ENCODE measurements around the gene PPP1R3D. TPM values are rescaled to one million over a fixed set of nuclear protein-coding genes. Genes with fewer than 3 reads are reported as not detected.

The PPP1R3D gene
- total and polyA plus RNA-seq, 2 of the 8 experiments (the other 6 are each of a cell fraction or from before 2014, with no cell fraction given), result 1.4 to 3.9 TPM

DNA sequence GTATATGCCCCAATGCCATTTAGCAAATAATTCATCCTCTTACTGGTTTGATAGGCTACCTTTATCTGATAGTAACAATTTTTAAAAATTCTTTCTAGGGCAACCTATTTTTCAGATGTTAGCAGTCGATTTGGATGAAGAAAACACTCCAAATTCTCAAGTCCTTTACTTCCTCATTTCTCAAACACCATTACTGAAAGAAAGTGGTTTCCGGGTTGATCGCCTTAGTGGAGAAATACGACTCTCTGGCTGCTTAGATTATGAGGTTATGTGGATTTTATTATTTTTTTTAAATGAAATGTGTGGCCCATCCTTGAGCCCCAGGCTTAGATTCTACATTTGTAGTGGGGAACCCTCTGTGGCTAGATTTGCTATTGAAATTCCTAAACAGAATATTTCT, 44.4 kb upstream of the PPP1R3D start:
- Histone ChIP-seq H3K79me2 (ENCODE audit: control insufficient read depth in 1 of 2, insufficient read depth in 2 of 2, low read length in 2 of 2) (no peaks in the 10 kb centered on the region), H3K36me3 (ENCODE audit: control insufficient read depth in 2 of 4, insufficient read depth in 4 of 4, low read length in 3 of 4) (no peaks in the 10 kb centered on the region), H3K4me2 (ENCODE audit: insufficient read depth in 1 of 2, low read depth in 2 of 2, low read length in 2 of 2) (no peak overlapping the region), H3K18ac (ENCODE audit: extremely low read depth, low read length) (no peak overlapping the region), H3K79me1 (ENCODE audit: low read depth, low read length) (no peaks in the 10 kb centered on the region), H2BK120ac (replicated peaks; ENCODE audit: low read depth, low read length) (no peak overlapping the region), H3K4me3 (ENCODE audit: extremely low read depth in 1 of 4, insufficient read depth in 2 of 4, low read depth in 3 of 4, low read length in 4 of 4) (no peak overlapping the region), H3K4me1 (replicated peaks in 1 of 4; ENCODE audit: control insufficient read depth in 3 of 4, insufficient read depth in 4 of 4, low read length in 3 of 4) (peaks cover 0 to 6% (median under 1%) of the 10 kb centered on the region in 4 experiments; a peak in 2 of 7 replicates), H2BK5ac (ENCODE audit: low read depth, low read length) (no peak overlapping the region), H4K91ac (replicated peaks; ENCODE audit: insufficient read length, low read length) (no peak overlapping the region), H3K9ac (replicated peaks in 1 of 4; ENCODE audit: extremely low read depth in 1 of 4, low read depth in 3 of 4, low read length in 3 of 4) (no peak overlapping the region), H2BK20ac (ENCODE audit: low read length) (no peak overlapping the region), H3K23me2 (ENCODE audit: low read depth, low read length) (no peaks in the 10 kb centered on the region), H2BK12ac (ENCODE audit: low read depth, low read length) (no peak overlapping the region), H4K5ac (ENCODE audit: insufficient read length, low read depth, low read length) (no peak overlapping the region), H3K23ac (ENCODE audit: insufficient read length) (no peak overlapping the region), H3K27me3 (replicated peaks in 1 of 4; ENCODE audit: control insufficient read depth in 3 of 4, extremely low read depth in 1 of 4, insufficient read depth in 3 of 4, low read length in 3 of 4) (no peaks in the 10 kb centered on the region), H3K9me3 (ENCODE audit: insufficient read depth in 2 of 2, low read depth in 1 of 2, low read length in 1 of 2) (no peaks in the 10 kb centered on the region), H3K4ac (replicated peaks; ENCODE audit: insufficient read length, low read depth, low read length) (no peak overlapping the region), H3K27ac (ENCODE audit: low read depth, low read length) (no peak overlapping the region), H2AFZ (ENCODE audit: low read length) (no peak overlapping the region), H2BK15ac (ENCODE audit: low read length) (no peak overlapping the region), H3K56ac (replicated peaks; ENCODE audit: insufficient read length, low read depth, low read length) (no peak overlapping the region), H4K20me1 (replicated peaks in 1 of 2; ENCODE audit: control insufficient read depth in 1 of 2, insufficient read depth in 2 of 2, low read length in 2 of 2) (no peaks in the 10 kb centered on the region), H3K14ac (ENCODE audit: insufficient read length) (no peak overlapping the region), H2AK5ac (ENCODE audit: low read depth, low read length) (no peak overlapping the region), H4K8ac (ENCODE audit: extremely low read depth, insufficient read depth, low read length) (no peak overlapping the region)
- FAIRE-seq, result no peak
- DNase-seq (ENCODE audit: low read depth in 1 of 2, low spot score in 2 of 2), result no peak
- ChIA-PET CTCF (ENCODE audit: partially characterized antibody) (interaction anchor here (0.7 kb wide), 1 partner anchor 12 kb away, joined by 3 read pairs; no protein-coding TSS in a partner anchor), POLR2A (ENCODE audit: partially characterized antibody) (no interaction called here)
- 89% methylated on average over 4 of the region's 4 CpGs; no CpG with 5 or more reads in 1 of the 2 experiments for WGBS, 2 experiments (ENCODE audit: extremely low coverage in 1 of 2, insufficient coverage in 1 of 2, insufficient read length in 1 of 2, insufficient replicate concordance in 2 of 2, low coverage in 1 of 2, low lambda C conversion rate in 2 of 2, missing lambda C conversion rate in 1 of 2)
- no peak for TF ChIP-seq POLR2AphosphoS5 (IDR thresholded peaks at IDR 0.05; ENCODE audit: low read depth, low read length)
- no peak for TF ChIP-seq CTBP2 (IDR thresholded peaks at IDR 0.05; ENCODE audit: borderline replicate concordance, insufficient read depth, insufficient read length, low read length)
- TF ChIP-seq ASH2L (IDR thresholded peaks at IDR 0.05; ENCODE audit: low read length), result no peak
- TF ChIP-seq ATF2 (IDR thresholded peaks at IDR 0.05; ENCODE audit: low read length), result no peak
- no peak for TF ChIP-seq BRCA1 (IDR thresholded peaks at IDR 0.05; ENCODE audit: low read depth, low read length)
- no peak for TF ChIP-seq EZH2 (IDR thresholded peaks at IDR 0.05; ENCODE audit: low read depth, low read length, severe bottlenecking)
- TF ChIP-seq BACH1 (IDR thresholded peaks at IDR 0.05; ENCODE audit: low read length), result no peak
- no peak for TF ChIP-seq RBBP5 (IDR thresholded peaks at IDR 0.05; ENCODE audit: borderline replicate concordance, low read depth, low read length)
- no peak for TF ChIP-seq ATF3 (IDR thresholded peaks at IDR 0.05; ENCODE audit: insufficient read depth, low read depth, low read length)
- no peak for TF ChIP-seq TBP (IDR thresholded peaks at IDR 0.05; ENCODE audit: low read depth, low read length)
- TF ChIP-seq RXRA (IDR thresholded peaks at IDR 0.05; ENCODE audit: insufficient read depth, low read depth, low read length), result no peak
- no peak for TF ChIP-seq BCL11A (IDR thresholded peaks at IDR 0.05; ENCODE audit: low read depth in 2 of 2, low read length in 2 of 2)
- no peak for TF ChIP-seq CHD1 (IDR thresholded peaks at IDR 0.05; ENCODE audit: low read depth, low read length)

All from H1 (cell line).